Activated CD4-positive, alpha-beta T cell treated with anti-CD3 and anti-CD28 coated beads for 36 hours (primary cell): ENCODE data around the gene VGLL3. TPM values are rescaled to one million over a fixed set of nuclear protein-coding genes. Genes with fewer than 3 reads are reported as not detected.

ENCODE experiments used
- ATAC-seq: fragments of 200-7000 bp; cut with Tn5 transposase; one replicate; pipeline ENCODE4 v1.10.0; 2021; ENCODE audit warnings: mild to moderate bottlenecking, moderate library complexity
- CTCF ChIA-PET: fragments of 350-600 bp; sonication (Branson Sonifier 250); formaldehyde crosslinking; loops from one replicate; lab custom pipeline; 2021; ENCODE audit warnings: antibody characterized with exemption; lab: Charles Lee
- POLR2A ChIA-PET: fragments of 350-600 bp; sonication (Branson Sonifier 250); formaldehyde crosslinking; loops from one replicate; lab custom pipeline; 2021; ENCODE audit warnings: antibody characterized with exemption, inconsistent platforms; lab: Charles Lee
- DNase-seq: peaks from one replicate; pipeline ENCODE4 v3.0.0-alpha.2; 2020
- H3K27ac Mint-ChIP-seq: one replicate; pipeline ENCODE4 v1.8.0; 2021; ENCODE audit warnings: mixed read lengths
- H3K27me3 Mint-ChIP-seq: one replicate; pipeline ENCODE4 v1.8.0; 2021; ENCODE audit warnings: mixed read lengths
- H3K36me3 Mint-ChIP-seq: one replicate; pipeline ENCODE4 v1.8.0; 2021; ENCODE audit warnings: low read depth, mixed read lengths
- H3K4me1 Mint-ChIP-seq: one replicate; pipeline ENCODE4 v1.8.0; 2021; ENCODE audit warnings: mixed read lengths
- H3K4me3 Mint-ChIP-seq: one replicate; pipeline ENCODE4 v1.8.0; 2021; ENCODE audit warnings: mild to moderate bottlenecking, moderate library complexity, mixed read lengths
- H3K9me3 Mint-ChIP-seq: one replicate; pipeline ENCODE4 v1.8.0; 2021; ENCODE audit warnings: low read depth, mixed read lengths
- intact Hi-C, 2 experiments: fragments of 100-400 bp; cut with DNase I in 1 of 2; cut with micrococcal nuclease in 1 of 2; formaldehyde crosslinking; loops; one replicate each; pipeline versions ENCODE4 v1.14.2 to v1.15.1; 2022 to 2024; cut with DNase I, micrococcal nuclease
- total RNA-seq, 2 experiments: library from RNA; stranded (reverse); gene quantifications; one replicate each; pipeline ENCODE4 v1.2.3, GENCODE V29; 2021

The VGLL3 gene
- total RNA-seq, 2 experiments from 2014 or later = not detected

DNA sequence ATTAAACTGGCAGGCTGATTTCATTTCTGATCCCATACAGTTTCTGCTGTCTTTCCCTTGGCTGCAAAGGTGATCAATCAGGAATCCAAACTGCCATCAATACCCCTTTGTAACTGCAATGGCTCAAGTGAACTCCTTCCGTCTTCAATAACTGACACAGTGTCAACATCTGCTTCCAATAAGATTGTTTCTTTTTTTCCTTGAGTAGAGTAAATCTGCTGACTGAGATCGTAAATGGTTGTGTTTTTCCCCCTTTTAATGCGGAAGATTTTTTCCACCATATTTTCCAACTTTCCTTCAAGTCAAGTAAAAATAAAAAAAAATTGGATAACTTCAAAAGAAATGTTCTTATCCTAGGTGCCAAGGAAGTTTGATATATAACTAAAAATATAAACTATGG lies 48.7 kb downstream of the VGLL3 start:
- Mint-ChIP-seq H3K9me3 (no peaks in the 10 kb centered on the region), H3K27me3 (no peaks in the 10 kb centered on the region), H3K27ac (no peak overlapping the region), H3K4me3 (no peak overlapping the region), H3K36me3 (no peaks in the 10 kb centered on the region), H3K4me1 (no peaks in the 10 kb centered on the region)
- POLR2A ChIA-PET = no interaction called here
- DNase-seq = no peak
- no peak for ATAC-seq
- intact Hi-C loops = no loop called here
- CTCF ChIA-PET = interaction anchor here (0.6 kb wide), 1 partner anchor 8 kb away, joined by 3 read pairs; no protein-coding TSS in a partner anchor

DNA sequence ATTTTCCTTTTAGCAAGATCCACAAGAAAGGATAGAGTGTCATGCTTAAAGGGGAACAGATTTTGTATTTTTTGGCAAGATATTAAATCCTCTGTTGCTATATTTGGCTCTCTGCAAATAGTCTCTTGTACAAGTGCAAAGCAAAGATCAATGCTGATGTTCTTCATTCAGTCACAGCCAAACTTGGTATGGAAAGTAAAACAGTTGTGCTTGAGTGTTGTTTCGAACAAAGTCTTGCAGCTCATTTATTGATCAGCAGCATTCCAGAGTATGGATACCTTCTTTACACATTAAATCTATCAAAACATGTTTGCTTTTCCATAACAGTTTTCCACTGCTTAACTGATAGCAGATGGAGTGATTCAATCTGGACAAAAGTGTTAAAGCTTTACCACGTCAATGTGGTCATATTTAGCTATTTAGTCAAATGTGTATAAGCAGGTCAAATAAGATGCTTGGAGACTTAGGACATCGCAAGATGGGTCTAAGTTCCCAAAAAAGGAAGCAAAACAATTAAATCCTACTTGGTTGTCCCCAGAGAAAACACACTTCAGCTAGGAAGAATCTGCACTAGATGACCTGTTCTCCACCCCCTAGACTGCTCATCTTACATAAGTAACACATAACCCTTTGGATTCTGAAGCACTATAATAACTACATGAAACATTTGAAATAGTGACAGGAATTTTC lies 52.4 kb downstream of the VGLL3 start:
- Mint-ChIP-seq H3K36me3 (no peaks in the 10 kb centered on the region), H3K9me3 (no peaks in the 10 kb centered on the region), H3K4me3 (no peak overlapping the region), H3K27ac (no peak overlapping the region), H3K4me1 (no peaks in the 10 kb centered on the region), H3K27me3 (no peaks in the 10 kb centered on the region)
- CTCF ChIA-PET = interaction anchor here (0.7 kb wide), 1 partner anchor 58 kb away, joined by 3 read pairs; no protein-coding TSS in a partner anchor
- ATAC-seq = no peak
- POLR2A ChIA-PET = no interaction called here
- no peak for DNase-seq
- intact Hi-C loops = no loop called here

DNA sequence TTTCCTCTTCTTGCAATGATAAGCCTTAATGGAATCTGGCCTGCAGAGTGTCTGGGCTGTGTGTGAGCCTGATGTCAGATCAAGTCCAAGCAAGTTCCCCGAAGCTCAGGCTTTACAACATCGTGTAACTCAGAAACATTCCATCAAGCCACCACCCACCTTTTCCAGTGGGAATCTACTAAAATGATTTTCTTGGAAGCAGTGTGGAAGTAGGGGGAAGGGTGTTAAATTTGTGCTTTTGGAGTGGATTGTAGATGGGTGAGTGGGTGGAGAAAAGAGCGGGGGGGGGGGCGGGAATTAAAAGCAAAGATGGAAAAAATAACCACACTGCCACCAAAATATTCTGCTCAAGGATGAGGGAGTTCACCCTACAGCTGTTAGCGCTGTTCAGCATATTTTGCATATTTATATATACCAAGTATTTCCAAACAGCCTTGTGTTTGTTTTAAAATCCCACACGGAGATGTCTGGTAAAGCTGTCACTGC lies 53.6 kb downstream of the VGLL3 start:
- Mint-ChIP-seq H3K9me3 (no peaks in the 10 kb centered on the region), H3K27ac (no peak overlapping the region)
- CTCF ChIA-PET = interaction anchor here (0.7 kb wide), 1 partner anchor 824 kb away, joined by 3 read pairs; no protein-coding TSS in a partner anchor

DNA sequence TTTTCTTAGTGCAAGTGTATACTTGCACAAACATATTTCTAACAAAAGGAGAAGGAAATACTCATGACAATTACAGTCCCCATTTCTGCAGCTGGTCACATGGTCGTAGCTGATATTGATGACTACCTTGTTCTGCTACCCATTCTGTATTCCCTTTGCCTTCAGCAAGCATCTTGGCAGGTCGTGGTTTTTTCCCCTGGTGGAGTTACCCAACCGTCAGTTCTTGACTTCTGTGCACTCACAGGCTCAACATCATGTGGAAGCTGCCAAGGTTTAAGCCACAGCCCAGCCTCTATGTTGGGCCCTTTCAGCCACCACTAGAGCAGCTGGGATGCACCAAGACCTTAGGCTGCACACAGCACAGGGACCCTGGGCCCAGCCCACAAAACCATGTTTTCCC lies 56.1 kb downstream of the VGLL3 start:
- Mint-ChIP-seq H3K27me3 (no peaks in the 10 kb centered on the region), H3K9me3 (no peaks in the 10 kb centered on the region), H3K4me3 (no peak overlapping the region), H3K36me3 (no peaks in the 10 kb centered on the region), H3K27ac (no peak overlapping the region), H3K4me1 (no peaks in the 10 kb centered on the region)
- ChIA-PET CTCF (interaction anchor here (1.2 kb wide), 1 partner anchor 8 kb away, joined by 3 read pairs; no protein-coding TSS in a partner anchor), POLR2A (no interaction called here)
- no peak for ATAC-seq
- no peak for DNase-seq
- intact Hi-C loops = no loop called here

More for the DNA sequence above, 53.6 kb downstream of the VGLL3 start:
- Mint-ChIP-seq H3K4me3 (no peak overlapping the region), H3K4me1 (no peaks in the 10 kb centered on the region), H3K36me3 (no peaks in the 10 kb centered on the region), H3K27me3 (no peaks in the 10 kb centered on the region)
- DNase-seq = no peak
- intact Hi-C loops = no loop called here
- POLR2A ChIA-PET = no interaction called here
- ATAC-seq = no peak

DNA sequence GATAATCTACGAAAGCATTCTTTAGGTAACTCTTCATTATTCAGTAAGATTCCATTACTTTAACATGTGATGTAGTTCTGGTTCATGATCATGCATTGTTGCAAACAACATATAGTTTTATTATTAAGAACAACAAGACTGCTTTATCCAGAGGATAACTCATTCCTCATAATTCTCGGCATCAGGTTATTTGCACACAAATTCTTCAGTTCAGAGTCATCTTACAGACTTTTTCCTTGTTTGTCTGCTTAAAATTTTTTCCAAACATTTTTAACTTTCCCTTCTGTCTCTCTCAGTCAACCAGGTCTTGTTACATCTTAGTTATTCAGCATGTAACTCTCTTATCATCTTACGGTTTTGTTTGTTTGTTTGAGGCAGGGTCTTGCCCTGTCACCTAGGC lies 60.1 kb downstream of the VGLL3 start:
- Mint-ChIP-seq H3K27ac (no peak overlapping the region), H3K27me3 (no peaks in the 10 kb centered on the region)
- intact Hi-C loops = no loop called here

DNA sequence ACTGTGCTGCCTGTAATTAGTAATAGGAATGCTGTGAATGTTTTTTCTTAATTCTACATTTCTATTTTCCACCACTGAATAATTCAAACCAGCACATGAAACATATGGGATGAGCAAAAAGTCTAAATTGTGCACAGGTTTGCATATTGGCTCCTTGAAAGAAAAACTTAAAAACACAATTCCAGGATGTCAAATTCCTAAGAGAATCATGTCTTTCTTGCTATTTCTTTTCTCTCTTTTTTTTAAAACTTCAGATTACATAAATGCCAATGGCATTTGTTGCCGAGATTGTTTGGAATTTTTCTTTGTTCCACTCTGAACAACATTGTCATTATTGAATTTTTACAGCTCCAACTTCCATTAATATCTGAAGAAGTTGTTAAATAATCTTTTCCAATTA lies 60.8 kb downstream of the VGLL3 start:
- H3K27ac Mint-ChIP-seq = no peak overlapping the region
- ATAC-seq = no peak
- no peaks in the 10 kb centered on the region for H3K4me1 Mint-ChIP-seq

More for the DNA sequence above, 60.1 kb downstream of the VGLL3 start:
- ChIA-PET CTCF (interaction anchor here (0.7 kb wide), 1 partner anchor 737 kb away, joined by 3 read pairs; no protein-coding TSS in a partner anchor), POLR2A (no interaction called here)
- ATAC-seq (no peak), DNase-seq (no peak)
- Mint-ChIP-seq H3K4me3 (no peak overlapping the region), H3K9me3 (no peaks in the 10 kb centered on the region), H3K36me3 (no peaks in the 10 kb centered on the region), H3K4me1 (no peaks in the 10 kb centered on the region)

DNA sequence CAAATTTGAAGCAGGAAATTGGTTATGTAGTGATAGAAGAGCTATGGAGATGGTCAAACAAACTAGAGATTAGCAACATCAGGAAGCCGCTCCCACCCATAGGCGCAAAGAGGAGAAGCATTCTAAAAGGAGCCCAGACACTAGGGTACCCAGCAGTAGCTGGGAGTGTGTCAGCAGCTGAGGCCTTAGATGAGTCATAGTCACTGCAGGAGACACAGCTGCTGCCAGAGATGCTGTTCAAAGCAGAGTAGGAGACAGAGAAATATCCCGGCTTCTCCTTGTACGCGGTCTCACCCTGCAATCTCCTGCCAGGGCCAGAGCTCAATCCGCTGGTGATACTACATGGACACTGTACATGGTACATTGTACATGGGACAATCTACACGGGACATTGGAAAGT lies 61.9 kb downstream of the VGLL3 start:
- H3K36me3 Mint-ChIP-seq = no peaks in the 10 kb centered on the region
- no peaks in the 10 kb centered on the region for H3K4me1 Mint-ChIP-seq
- POLR2A ChIA-PET = interaction anchor here (0.5 kb wide), 1 partner anchor 47 kb away, joined by 3 read pairs; no protein-coding TSS in a partner anchor
- no peak overlapping the region for H3K27ac Mint-ChIP-seq
- DNase-seq (no peak), ATAC-seq (no peak)
- intact Hi-C loops = no loop called here
- no peak overlapping the region for H3K4me3 Mint-ChIP-seq
- H3K9me3 Mint-ChIP-seq = peaks cover 2% of the 10 kb centered on the region
- CTCF ChIA-PET = no interaction called here
- H3K27me3 Mint-ChIP-seq = no peaks in the 10 kb centered on the region

More for the DNA sequence above, 60.8 kb downstream of the VGLL3 start:
- H3K27me3 Mint-ChIP-seq = no peaks in the 10 kb centered on the region
- ChIA-PET POLR2A (no interaction called here), CTCF (interaction anchor here (0.7 kb wide), 1 partner anchor 736 kb away, joined by 3 read pairs; no protein-coding TSS in a partner anchor)
- intact Hi-C loops = no loop called here
- H3K9me3 Mint-ChIP-seq = peaks cover 2% of the 10 kb centered on the region
- no peak for DNase-seq
- H3K4me3 Mint-ChIP-seq = no peak overlapping the region
- H3K36me3 Mint-ChIP-seq = no peaks in the 10 kb centered on the region

DNA sequence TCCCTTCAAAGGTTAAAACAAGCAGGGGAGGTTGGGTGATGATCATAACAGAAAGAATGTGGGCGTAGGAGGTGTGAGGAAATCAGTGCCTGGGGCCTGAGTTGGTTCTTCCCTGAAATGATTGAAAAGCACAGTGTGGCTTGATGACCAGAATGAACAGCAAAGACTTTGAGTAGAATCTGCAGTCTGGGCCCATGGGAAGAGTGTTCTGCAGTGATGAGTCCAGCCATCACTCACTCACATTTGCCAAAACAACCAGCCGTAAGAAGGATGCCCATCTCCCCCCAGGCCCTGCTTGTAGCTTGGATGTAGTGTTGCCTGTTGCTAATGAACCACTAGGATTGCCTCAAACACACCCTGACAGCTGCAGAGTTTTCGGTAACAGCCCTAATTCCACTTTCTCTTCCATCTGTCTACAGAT lies 67.9 kb downstream of the VGLL3 start:
- intact Hi-C loops = no loop called here
- CTCF ChIA-PET = no interaction called here
- ATAC-seq = no peak
- Mint-ChIP-seq H3K4me1 (no peaks in the 10 kb centered on the region), H3K27me3 (no peaks in the 10 kb centered on the region), H3K9me3 (peaks cover 4% of the 10 kb centered on the region), H3K4me3 (no peak overlapping the region), H3K27ac (no peak overlapping the region), H3K36me3 (no peaks in the 10 kb centered on the region)
- POLR2A ChIA-PET = no interaction called here
- no peak for DNase-seq

DNA sequence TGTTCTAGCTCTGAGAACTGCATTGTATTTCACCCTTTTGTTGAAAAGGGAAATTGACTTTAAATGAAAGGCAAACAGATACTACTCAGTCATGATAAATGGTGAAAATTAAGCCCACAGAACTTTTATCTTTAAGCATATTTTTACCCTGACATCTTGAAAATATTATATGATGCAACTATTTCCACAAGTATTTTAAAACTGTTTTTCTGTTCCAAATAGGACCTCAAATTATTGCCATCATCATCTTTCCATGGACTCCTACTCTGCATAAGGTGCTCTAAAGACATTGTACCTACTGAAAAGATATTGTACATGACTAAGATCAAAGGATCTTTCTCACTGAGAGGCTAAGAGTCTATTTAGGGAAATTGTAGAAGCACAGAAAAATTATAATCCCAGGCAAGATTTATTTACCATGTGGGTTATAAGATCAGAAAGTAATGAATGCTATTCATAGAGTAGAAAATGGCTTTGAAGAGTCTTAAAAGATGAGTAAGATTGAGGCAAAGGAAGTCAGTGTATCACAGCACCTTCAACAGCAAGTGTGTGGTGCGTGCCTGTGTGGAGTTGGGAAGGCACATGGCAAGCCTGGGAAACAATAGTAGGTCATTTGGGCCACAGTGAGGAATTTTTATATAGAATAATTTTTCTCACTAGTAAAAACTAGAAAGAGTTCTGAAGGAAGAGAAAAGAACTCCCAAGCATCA lies 68.8 kb downstream of the VGLL3 start:
- ChIA-PET POLR2A (no interaction called here), CTCF (no interaction called here)
- H3K4me3 Mint-ChIP-seq = no peak overlapping the region
- no peaks in the 10 kb centered on the region for H3K27me3 Mint-ChIP-seq
- H3K36me3 Mint-ChIP-seq = no peaks in the 10 kb centered on the region
- intact Hi-C loops = no loop called here
- no peak for ATAC-seq
- peaks cover 4% of the 10 kb centered on the region for H3K9me3 Mint-ChIP-seq
- no peaks in the 10 kb centered on the region for H3K4me1 Mint-ChIP-seq
- no peak overlapping the region for H3K27ac Mint-ChIP-seq
- DNase-seq = no peak

DNA sequence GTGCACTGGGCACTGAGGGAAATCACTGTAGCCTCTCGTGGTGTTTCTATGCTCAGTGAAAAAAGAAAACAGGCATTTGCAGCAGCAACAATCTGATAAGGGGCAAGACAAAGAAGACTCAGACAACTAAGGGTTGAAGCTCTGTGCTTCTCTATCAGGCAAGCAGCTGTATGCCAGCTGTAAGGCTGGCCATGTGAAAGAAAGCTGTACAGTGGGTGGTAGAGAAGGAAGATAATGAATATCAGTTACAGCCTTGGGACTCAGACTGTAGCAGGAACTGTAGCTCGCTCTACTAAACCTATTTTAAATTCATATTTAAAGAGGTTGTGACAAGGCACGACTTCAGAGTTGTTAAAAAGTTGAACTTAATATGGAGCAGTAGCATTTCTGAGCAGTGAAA lies 76.3 kb downstream of the VGLL3 start:
- CTCF ChIA-PET = no interaction called here

DNA sequence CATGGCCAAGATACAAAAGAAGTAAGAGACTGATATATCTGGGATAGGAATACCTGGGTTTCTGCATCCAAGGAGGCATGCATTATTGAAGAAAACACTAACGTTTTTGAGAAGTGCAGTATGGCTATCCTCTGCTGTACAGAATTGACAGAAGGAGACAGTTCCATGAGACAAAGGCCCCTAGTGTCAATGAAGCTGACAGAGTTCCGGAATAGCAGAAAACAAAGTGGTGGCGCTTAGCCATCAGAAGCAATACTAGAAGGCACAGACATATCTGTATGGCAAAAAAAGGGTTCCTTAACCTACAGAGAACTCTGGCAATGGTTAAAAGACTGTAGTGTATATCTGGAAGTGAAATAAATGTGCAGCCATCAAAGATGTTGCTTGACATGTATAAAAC lies 77.8 kb downstream of the VGLL3 start:
- H3K9me3 Mint-ChIP-seq = peaks cover 5% of the 10 kb centered on the region
- H3K4me1 Mint-ChIP-seq = no peaks in the 10 kb centered on the region
- ChIA-PET CTCF (no interaction called here), POLR2A (no interaction called here)
- H3K36me3 Mint-ChIP-seq = no peaks in the 10 kb centered on the region
- intact Hi-C loops = no loop called here
- no peaks in the 10 kb centered on the region for H3K27me3 Mint-ChIP-seq
- DNase-seq (no peak), ATAC-seq (no peak)
- no peak overlapping the region for H3K27ac Mint-ChIP-seq
- H3K4me3 Mint-ChIP-seq = no peak overlapping the region

More for the DNA sequence above, 76.3 kb downstream of the VGLL3 start:
- Mint-ChIP-seq H3K9me3 (peaks cover 3% of the 10 kb centered on the region), H3K4me1 (no peaks in the 10 kb centered on the region), H3K27me3 (no peaks in the 10 kb centered on the region), H3K4me3 (no peak overlapping the region), H3K27ac (no peak overlapping the region), H3K36me3 (no peaks in the 10 kb centered on the region)
- DNase-seq (no peak), ATAC-seq (no peak)
- intact Hi-C loops = no loop called here
- POLR2A ChIA-PET = no interaction called here
